Progenitor cell of endocrine pancreas (in vitro differentiated cells): Measurements from ENCODE around the gene SUPV3L1. TPM values are rescaled to one million over a fixed set of nuclear protein-coding genes. Genes with fewer than 3 reads are reported as not detected.

ENCODE experiments used
- DNase-seq: peaks from one replicate; pipeline ENCODE4 v3.0.0; 2021; ENCODE audit warnings: low spot score; ENCODE audit not compliant: unreplicated experiment
- H3K27ac Mint-ChIP-seq: 2 replicates; pipeline ENCODE4 v1.8.0; 2021; ENCODE audit warnings: mild to moderate bottlenecking, moderate library complexity, mixed read lengths
- H3K27me3 Mint-ChIP-seq: 2 replicates; pipeline ENCODE4 v1.8.0; 2021; ENCODE audit warnings: mixed read lengths
- H3K36me3 Mint-ChIP-seq: 2 replicates; pipeline ENCODE4 v1.8.0; 2022; ENCODE audit warnings: mixed read lengths; ENCODE audit not compliant: insufficient read depth
- H3K4me1 Mint-ChIP-seq: 2 replicates; pipeline ENCODE4 v1.8.0; 2021; ENCODE audit warnings: low read depth, mixed read lengths
- H3K4me3 Mint-ChIP-seq: 2 replicates; pipeline ENCODE4 v1.8.0; 2021; ENCODE audit warnings: low read depth, mild to moderate bottlenecking, moderate library complexity, mixed read lengths
- H3K9me3 Mint-ChIP-seq: 2 replicates; pipeline ENCODE4 v1.8.0; 2021; ENCODE audit warnings: low read depth, mixed read lengths
- CTCF ChIP-seq: fragments of 200-600 bp; sonication (generic); IDR thresholded peaks from one replicate; pipeline ENCODE4 v1.5.0; 2021; ENCODE audit warnings: antibody characterized with exemption, mild to moderate bottlenecking; ENCODE audit not compliant: unreplicated experiment
- total RNA-seq: library from RNA; stranded (reverse); gene quantifications from 2 replicates; pipeline ENCODE4 v1.2.1, GENCODE V29; 2021

The SUPV3L1 gene
- total RNA-seq, 1 donor from 2014 or later, result 36.6 TPM

DNA sequence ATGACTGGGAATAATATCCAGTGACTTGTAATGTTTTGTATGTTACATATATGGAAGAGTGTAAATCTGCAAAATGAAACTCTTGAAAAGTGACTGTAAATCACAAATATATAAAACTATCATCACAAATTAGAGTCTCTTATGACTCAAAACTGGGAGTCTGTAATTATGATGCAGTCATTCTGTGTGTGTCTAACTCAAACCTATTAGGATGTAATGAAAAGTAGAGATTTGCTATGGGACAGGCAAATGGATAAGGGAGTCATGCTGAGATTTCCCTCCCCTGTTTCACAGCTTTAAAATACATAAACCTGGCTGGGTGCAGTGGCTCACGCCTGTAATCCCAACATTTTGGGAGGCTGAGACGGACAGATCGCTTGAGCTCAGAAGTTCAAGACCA lies 31.5 kb downstream of the SUPV3L1 start:
- no peak for TF ChIP-seq CTCF
- H3K27ac Mint-ChIP-seq, result no peak overlapping the region
- DNase-seq, result no peak
- H3K4me3 Mint-ChIP-seq, result no peak overlapping the region
- no peaks in the 10 kb centered on the region for H3K27me3 Mint-ChIP-seq
- no peaks in the 10 kb centered on the region for H3K9me3 Mint-ChIP-seq
- peaks cover 9% of the 10 kb centered on the region for H3K36me3 Mint-ChIP-seq
- H3K4me1 Mint-ChIP-seq, result peaks cover 3% of the 10 kb centered on the region

GRCh38 chr10:69213591-69214311 lies 33.7 kb downstream of the SUPV3L1 start:
- no peak for DNase-seq
- H3K27ac Mint-ChIP-seq, result no peak overlapping the region
- H3K27me3 Mint-ChIP-seq, result no peaks in the 10 kb centered on the region
- TF ChIP-seq CTCF, result no peak
- H3K4me3 Mint-ChIP-seq, result no peak overlapping the region
- no peaks in the 10 kb centered on the region for H3K9me3 Mint-ChIP-seq
- H3K4me1 Mint-ChIP-seq, result peaks cover 3% of the 10 kb centered on the region
- peaks cover 2% of the 10 kb centered on the region for H3K36me3 Mint-ChIP-seq

DNA sequence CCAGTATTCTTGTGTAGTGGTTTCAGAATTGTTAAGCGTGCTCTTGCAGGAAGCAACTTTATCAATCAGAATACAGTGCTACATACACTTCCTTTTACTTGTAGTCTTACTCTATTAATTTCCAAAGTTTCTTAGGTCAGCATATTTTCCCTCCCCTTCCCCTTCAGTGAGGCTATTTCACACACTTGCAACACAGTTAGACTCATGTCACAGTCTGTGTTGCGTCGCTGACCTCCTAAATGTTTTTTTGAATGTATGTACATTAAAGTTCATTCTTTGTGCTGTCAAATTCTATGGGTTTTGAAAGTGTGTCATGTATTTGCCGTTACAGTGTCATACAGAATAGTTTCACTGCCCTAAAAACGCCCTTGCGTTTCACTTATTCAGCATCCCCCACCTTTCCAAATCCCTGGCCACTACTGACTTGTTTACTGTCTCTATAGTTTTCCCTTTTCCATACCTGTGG lies 34.7 kb downstream of the SUPV3L1 start:
- TF ChIP-seq CTCF, result no peak
- Mint-ChIP-seq H3K36me3 (no peaks in the 10 kb centered on the region), H3K4me3 (no peak overlapping the region), H3K27ac (no peak overlapping the region), H3K9me3 (no peaks in the 10 kb centered on the region), H3K4me1 (peaks cover 7% of the 10 kb centered on the region), H3K27me3 (no peaks in the 10 kb centered on the region)
- DNase-seq, result no peak

DNA sequence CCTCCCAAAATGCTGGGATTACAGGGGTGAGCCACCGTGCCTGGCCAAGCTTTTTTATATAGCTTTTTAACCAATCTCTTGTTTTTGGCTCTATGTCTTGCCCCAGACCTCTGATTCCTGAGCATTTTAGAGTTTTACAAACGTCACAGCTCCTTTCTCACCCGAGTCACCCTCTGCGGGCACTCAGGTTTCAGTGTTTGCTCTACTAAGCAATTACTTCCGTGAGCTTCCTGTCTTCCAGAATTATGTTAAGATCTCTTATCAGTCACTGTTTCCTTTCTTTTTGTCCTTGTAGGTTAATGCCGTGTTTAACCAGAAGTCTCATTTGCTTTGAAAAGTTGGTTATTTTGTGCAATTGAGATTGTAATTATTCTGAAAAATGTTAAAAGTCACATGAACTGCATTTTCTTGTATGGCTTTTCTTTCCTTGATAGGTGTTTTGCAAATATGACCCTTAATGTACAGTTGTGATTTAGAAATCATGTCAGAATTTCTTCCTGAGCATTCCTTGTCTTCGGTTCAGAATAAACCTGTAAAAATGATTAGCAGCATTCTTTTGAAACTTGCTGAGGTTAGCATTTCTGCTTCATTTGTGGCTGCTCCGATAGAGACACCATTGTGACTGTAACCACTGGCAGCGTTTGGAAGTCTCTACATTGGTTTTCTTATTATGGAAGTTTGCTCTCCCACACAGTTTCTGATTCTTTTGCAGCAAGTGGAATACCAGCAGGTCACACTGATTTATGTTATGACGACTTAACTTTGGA lies 35.6 kb downstream of the SUPV3L1 start:
- Mint-ChIP-seq H3K36me3 (no peaks in the 10 kb centered on the region), H3K27ac (peak overlapping the region; percentile 34)

More for the DNA sequence above, 35.6 kb downstream of the SUPV3L1 start:
- no peaks in the 10 kb centered on the region for H3K9me3 Mint-ChIP-seq
- H3K27me3 Mint-ChIP-seq, result no peaks in the 10 kb centered on the region
- no peak for TF ChIP-seq CTCF
- no peak for DNase-seq
- H3K4me3 Mint-ChIP-seq, result no peak overlapping the region
- H3K4me1 Mint-ChIP-seq, result peaks cover 13% of the 10 kb centered on the region
